ENCODE data around the gene CEP192. TPM values are rescaled to one million over a fixed set of nuclear protein-coding genes. Genes with fewer than 3 reads are reported as not detected.

Gene CEP192
- total RNA-seq, 1 donor from 2014 or later, result 13.9 TPM

GRCh38 chr18:13110559-13110958 is 119.4 kb downstream of the CEP192 start:
- Histone ChIP-seq H3K9me3 (ENCODE audit: insufficient read depth, low read depth, low read length) (no peaks in the 10 kb centered on the region), H3K4me1 (ENCODE audit: insufficient read depth, low read length) (no peaks in the 10 kb centered on the region), H2AFZ (ENCODE audit: low read depth, low read length) (no peak overlapping the region), H3K27me3 (ENCODE audit: insufficient read depth, low read length) (no peaks in the 10 kb centered on the region), H3K27ac (ENCODE audit: low read depth, low read length) (no peak overlapping the region), H3K4me2 (ENCODE audit: low read length) (no peak overlapping the region), H3K79me2 (ENCODE audit: insufficient read depth, low read length) (no peaks in the 10 kb centered on the region), H3K4me3 (ENCODE audit: insufficient read depth, low read depth, low read length) (no peak overlapping the region), H4K20me1 (ENCODE audit: insufficient read depth, low read length) (no peaks in the 10 kb centered on the region), H3K36me3 (ENCODE audit: insufficient read depth, low read length) (peaks cover 20% of the 10 kb centered on the region), H3K9ac (ENCODE audit: low read length) (no peak overlapping the region)
- Mint-ChIP-seq H3K27ac (ENCODE audit: unreplicated experiment) (no peak overlapping the region), H3K4me3 (ENCODE audit: unreplicated experiment) (no peak overlapping the region), H3K9me3 (ENCODE audit: unreplicated experiment) (no peaks in the 10 kb centered on the region), H3K4me1 (ENCODE audit: low read depth, unreplicated experiment) (peaks cover 9% of the 10 kb centered on the region), H3K36me3 (ENCODE audit: low read depth, unreplicated experiment) (peaks cover 20% of the 10 kb centered on the region), H3K27me3 (ENCODE audit: low read depth, unreplicated experiment) (no peaks in the 10 kb centered on the region)
- DNase-seq (ENCODE audit: low read depth), result no peak
- TF ChIP-seq EZH2 (IDR thresholded peaks at IDR 0.05; ENCODE audit: insufficient read depth, low read length) (no peak), CTCF (IDR thresholded peaks at IDR 0.05; ENCODE audit: insufficient read depth, low read depth, low read length) (no peak)
- no peak for FAIRE-seq

GRCh38 chr18:13112982-13113381 is 121.8 kb downstream of the CEP192 start:
- FAIRE-seq (no peak), DNase-seq (ENCODE audit: low read depth) (peak; percentile 50)
- Histone ChIP-seq H3K27me3 (ENCODE audit: insufficient read depth, low read length) (no peaks in the 10 kb centered on the region), H3K27ac (ENCODE audit: low read depth, low read length) (no peak overlapping the region), H3K4me2 (ENCODE audit: low read length) (no peak overlapping the region), H3K4me3 (ENCODE audit: insufficient read depth, low read depth, low read length) (no peak overlapping the region), H3K4me1 (ENCODE audit: insufficient read depth, low read length) (no peaks in the 10 kb centered on the region), H3K36me3 (ENCODE audit: insufficient read depth, low read length) (peaks cover 23% of the 10 kb centered on the region), H3K79me2 (ENCODE audit: insufficient read depth, low read length) (no peaks in the 10 kb centered on the region), H3K9me3 (ENCODE audit: insufficient read depth, low read depth, low read length) (no peaks in the 10 kb centered on the region), H4K20me1 (ENCODE audit: insufficient read depth, low read length) (no peaks in the 10 kb centered on the region), H2AFZ (ENCODE audit: low read depth, low read length) (no peak overlapping the region), H3K9ac (ENCODE audit: low read length) (no peak overlapping the region)
- Mint-ChIP-seq H3K27ac (ENCODE audit: unreplicated experiment) (no peak overlapping the region), H3K4me1 (ENCODE audit: low read depth, unreplicated experiment) (peaks cover 9% of the 10 kb centered on the region), H3K4me3 (ENCODE audit: unreplicated experiment) (no peak overlapping the region), H3K9me3 (ENCODE audit: unreplicated experiment) (no peaks in the 10 kb centered on the region), H3K36me3 (ENCODE audit: low read depth, unreplicated experiment) (peaks cover 10% of the 10 kb centered on the region), H3K27me3 (ENCODE audit: low read depth, unreplicated experiment) (no peaks in the 10 kb centered on the region)
- TF ChIP-seq EZH2 (IDR thresholded peaks at IDR 0.05; ENCODE audit: insufficient read depth, low read length) (no peak), CTCF (IDR thresholded peaks at IDR 0.05; ENCODE audit: insufficient read depth, low read depth, low read length) (peak; percentile 54)

- DNase-seq (ENCODE audit: low read depth) (peak; percentile 35), FAIRE-seq (no peak)
- H3K27me3 Mint-ChIP-seq (ENCODE audit: low read depth, unreplicated experiment), result no peaks in the 10 kb centered on the region
- H3K36me3 ChIP-seq (ENCODE audit: insufficient read depth, low read length), result peaks cover 20% of the 10 kb centered on the region
- H3K27ac ChIP-seq (ENCODE audit: low read depth, low read length), result peak overlapping the region; percentile 91
- H3K4me1 ChIP-seq (ENCODE audit: insufficient read depth, low read length), result peaks cover 11% of the 10 kb centered on the region
- H3K4me1 Mint-ChIP-seq (ENCODE audit: low read depth, unreplicated experiment), result peaks cover 16% of the 10 kb centered on the region
- TF ChIP-seq CTCF (IDR thresholded peaks at IDR 0.05; ENCODE audit: insufficient read depth, low read depth, low read length), result no peak
- TF ChIP-seq EZH2 (IDR thresholded peaks at IDR 0.05; ENCODE audit: insufficient read depth, low read length), result no peak
- H3K9ac ChIP-seq (ENCODE audit: low read length), result peak overlapping the region; percentile 75
- H3K27me3 ChIP-seq (ENCODE audit: insufficient read depth, low read length), result no peaks in the 10 kb centered on the region
- no peak overlapping the region for H3K4me3 Mint-ChIP-seq (ENCODE audit: unreplicated experiment)
- no peaks in the 10 kb centered on the region for H4K20me1 ChIP-seq (ENCODE audit: insufficient read depth, low read length)
- H3K4me2 ChIP-seq (ENCODE audit: low read length), result no peak overlapping the region
- no peaks in the 10 kb centered on the region for H3K79me2 ChIP-seq (ENCODE audit: insufficient read depth, low read length)
- no peak overlapping the region for H3K4me3 ChIP-seq (ENCODE audit: insufficient read depth, low read depth, low read length)
- no peaks in the 10 kb centered on the region for H3K9me3 Mint-ChIP-seq (ENCODE audit: unreplicated experiment)
- H3K9me3 ChIP-seq (ENCODE audit: insufficient read depth, low read depth, low read length), result no peaks in the 10 kb centered on the region
- H3K36me3 Mint-ChIP-seq (ENCODE audit: low read depth, unreplicated experiment), result peaks cover 3% of the 10 kb centered on the region
- no peak overlapping the region for H2AFZ ChIP-seq (ENCODE audit: low read depth, low read length)
- H3K27ac Mint-ChIP-seq (ENCODE audit: unreplicated experiment), result peak overlapping the region; percentile 77
Measured at GRCh38 chr18:13120255-13120654, 129.1 kb downstream of the CEP192 start.
